HG03060 (cell line): ENCODE measurements around the gene ALDH1A2.

Experiments
- ATAC-seq: cut with Tn5 transposase; IDR thresholded peaks from one replicate; pipeline ENCODE4 v1.9.1; 2021; ENCODE audit warnings: low read depth, moderate number of reproducible peaks; ENCODE audit not compliant: unreplicated experiment

The ALDH1A2 gene

GRCh38 chr15:57948351-57949289 is 116.9 kb downstream of the ALDH1A2 start:
- no peak for ATAC-seq

GRCh38 chr15:57947781-57948180 is 117.7 kb downstream of the ALDH1A2 start:
- ATAC-seq = no peak

- no peak for ATAC-seq
These were observed 118.2 kb downstream of the ALDH1A2 start for GRCh38 chr15:57947282-57947681.

- no peak for ATAC-seq
These were observed 118.9 kb downstream of the ALDH1A2 start for GRCh38 chr15:57946491-57947048.

- ATAC-seq = no peak
These were observed 119.9 kb downstream of the ALDH1A2 start for GRCh38 chr15:57945616-57946015.

- ATAC-seq = no peak
These were observed 121.6 kb downstream of the ALDH1A2 start for GRCh38 chr15:57943754-57944420.

- no peak for ATAC-seq
These were observed 122.3 kb downstream of the ALDH1A2 start for GRCh38 chr15:57943171-57943570.

GRCh38 chr15:57941816-57942215 is 123.7 kb downstream of the ALDH1A2 start:
- ATAC-seq = no peak

- ATAC-seq = no peak
These were observed 133.2 kb downstream of the ALDH1A2 start for GRCh38 chr15:57932348-57932747.

- no peak for ATAC-seq
These were observed 133.9 kb downstream of the ALDH1A2 start for GRCh38 chr15:57931570-57931969.

- no peak for ATAC-seq
These were observed 138.3 kb downstream of the ALDH1A2 start for GRCh38 chr15:57927091-57927631.

- ATAC-seq = no peak
These were observed 139.9 kb downstream of the ALDH1A2 start for GRCh38 chr15:57925650-57926049.

- ATAC-seq = no peak
These were observed 140.9 kb downstream of the ALDH1A2 start for GRCh38 chr15:57924598-57924997.

- ATAC-seq = no peak
These were observed 141.8 kb downstream of the ALDH1A2 start for GRCh38 chr15:57923750-57924149.

- no peak for ATAC-seq
These were observed 142.2 kb downstream of the ALDH1A2 start for GRCh38 chr15:57923306-57923705.

GRCh38 chr15:57922776-57923175 is 142.7 kb downstream of the ALDH1A2 start:
- ATAC-seq = no peak

- ATAC-seq = no peak
These were observed 144.1 kb downstream of the ALDH1A2 start for GRCh38 chr15:57921371-57921770.

GRCh38 chr15:57920911-57921310 is 144.6 kb downstream of the ALDH1A2 start:
- ATAC-seq = no peak

GRCh38 chr15:57919754-57920153 is 145.8 kb downstream of the ALDH1A2 start:
- no peak for ATAC-seq

- no peak for ATAC-seq
These were observed 147.5 kb downstream of the ALDH1A2 start for GRCh38 chr15:57917998-57918397.

- ATAC-seq = no peak
These were observed 148.8 kb downstream of the ALDH1A2 start for GRCh38 chr15:57916695-57917094.
